Measurements from ENCODE around the gene MCRS1. TPM values are rescaled to one million over a fixed set of nuclear protein-coding genes. Genes with fewer than 3 reads are reported as not detected.

MCRS1 gene
- polyA plus RNA-seq, 3 donors: 50.3 to 88.8 (median 52.3) TPM

- H3K4me1 Mint-ChIP-seq: peaks cover 2% of the 10 kb centered on the region
- no peak for DNase-seq
- no peak overlapping the region for H3K27ac Mint-ChIP-seq
- intact Hi-C loops (cut with micrococcal nuclease): no loop called here
- no peak overlapping the region for H3K4me3 Mint-ChIP-seq
- H3K9ac ChIP-seq (ENCODE audit: insufficient read depth, low read length, poor library complexity, severe bottlenecking): no peak overlapping the region
- H2AFZ ChIP-seq (ENCODE audit: insufficient read depth, low read depth, low read length, poor library complexity, severe bottlenecking): no peak overlapping the region
- H3K4me3 ChIP-seq (replicated peaks in 1 of 3; ENCODE audit: low read depth in 2 of 3, low read length in 3 of 3): no peak overlapping the region
- TF ChIP-seq, protein P1, sequence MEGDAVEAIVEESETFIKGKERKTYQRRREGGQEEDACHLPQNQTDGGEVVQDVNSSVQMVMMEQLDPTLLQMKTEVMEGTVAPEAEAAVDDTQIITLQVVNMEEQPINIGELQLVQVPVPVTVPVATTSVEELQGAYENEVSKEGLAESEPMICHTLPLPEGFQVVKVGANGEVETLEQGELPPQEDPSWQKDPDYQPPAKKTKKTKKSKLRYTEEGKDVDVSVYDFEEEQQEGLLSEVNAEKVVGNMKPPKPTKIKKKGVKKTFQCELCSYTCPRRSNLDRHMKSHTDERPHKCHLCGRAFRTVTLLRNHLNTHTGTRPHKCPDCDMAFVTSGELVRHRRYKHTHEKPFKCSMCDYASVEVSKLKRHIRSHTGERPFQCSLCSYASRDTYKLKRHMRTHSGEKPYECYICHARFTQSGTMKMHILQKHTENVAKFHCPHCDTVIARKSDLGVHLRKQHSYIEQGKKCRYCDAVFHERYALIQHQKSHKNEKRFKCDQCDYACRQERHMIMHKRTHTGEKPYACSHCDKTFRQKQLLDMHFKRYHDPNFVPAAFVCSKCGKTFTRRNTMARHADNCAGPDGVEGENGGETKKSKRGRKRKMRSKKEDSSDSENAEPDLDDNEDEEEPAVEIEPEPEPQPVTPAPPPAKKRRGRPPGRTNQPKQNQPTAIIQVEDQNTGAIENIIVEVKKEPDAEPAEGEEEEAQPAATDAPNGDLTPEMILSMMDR (IDR thresholded peaks at IDR 0.05): no peak
- no peaks in the 10 kb centered on the region for H3K36me3 Mint-ChIP-seq
- H3K27me3 ChIP-seq (ENCODE audit: control insufficient read depth in 2 of 2, insufficient read depth in 2 of 2, low read length in 2 of 2): peaks cover 13 to 45% of the 10 kb centered on the region in 2 donors
- H3K79me2 ChIP-seq (ENCODE audit: insufficient read depth, low read length): no peaks in the 10 kb centered on the region
- peaks cover 0 to 3% of the 10 kb centered on the region in 2 donors for H3K9me3 ChIP-seq (replicated peaks in 1 of 2; ENCODE audit: control insufficient read depth in 1 of 2, insufficient read depth in 1 of 2, low read length in 2 of 2)
- WGBS (ENCODE audit: insufficient coverage): 56% methylated on average over 4 of the region's 5 CpGs
- no peak overlapping the region for H3K27ac ChIP-seq (ENCODE audit: low read depth in 1 of 2, low read length in 2 of 2)
- no peaks in the 10 kb centered on the region for H3K36me3 ChIP-seq (replicated peaks in 1 of 2; ENCODE audit: control insufficient read depth in 1 of 2, insufficient read depth in 2 of 2, low read length in 2 of 2)
- H3K4me1 ChIP-seq (ENCODE audit: control insufficient read depth in 1 of 2, insufficient read depth in 2 of 2, low read length in 2 of 2): peaks cover 2% of the 10 kb centered on the region in 2 donors
- peaks cover 0 to 25% (median 14%) of the 10 kb centered on the region in 7 donors for H3K9me3 Mint-ChIP-seq
- no peak overlapping the region for H3K4me2 ChIP-seq (replicated peaks; ENCODE audit: extremely low read depth, low read length, poor library complexity, severe bottlenecking)
- no peaks in the 10 kb centered on the region for H4K20me1 ChIP-seq (ENCODE audit: insufficient read depth, low read length)
- peaks cover 32 to 57% (median 49%) of the 10 kb centered on the region in 3 donors for H3K27me3 Mint-ChIP-seq (ENCODE audit: low read depth in 3 of 3)
Measured at GRCh38 chr12:49616533-49617219, 48.7 kb upstream of the MCRS1 start.

DNA sequence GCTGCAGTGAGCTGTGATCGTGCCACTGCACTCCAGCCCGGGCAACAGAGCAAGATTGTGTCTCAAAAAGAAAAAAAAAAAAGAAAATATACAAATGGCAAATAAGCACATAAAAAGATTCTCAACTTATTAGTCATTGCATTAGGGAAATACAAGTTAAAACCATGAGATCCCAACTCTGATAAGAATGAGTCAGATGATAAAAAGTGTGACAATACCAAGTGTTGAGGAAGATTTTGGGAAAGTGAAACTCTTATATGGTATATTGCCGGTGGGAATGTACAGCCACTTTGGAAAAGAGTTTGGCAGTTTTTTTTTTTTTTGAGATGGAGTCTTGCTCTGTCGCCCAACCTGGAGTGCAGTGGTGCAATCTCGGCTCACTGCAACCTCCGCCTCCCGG, 47.8 kb upstream of the MCRS1 start:
- Mint-ChIP-seq H3K4me3 (no peak overlapping the region), H3K9me3 (peaks cover 0 to 24% (median 16%) of the 10 kb centered on the region in 7 donors), H3K36me3 (no peaks in the 10 kb centered on the region), H3K4me1 (no peaks in the 10 kb centered on the region), H3K27ac (peak overlapping the region in 1 of 7 donors; percentile 33), H3K27me3 (ENCODE audit: low read depth in 3 of 3) (peaks cover 23 to 47% (median 41%) of the 10 kb centered on the region in 3 donors)
- peaks cover 0 to 12% of the 10 kb centered on the region in 2 donors for H3K9me3 ChIP-seq (replicated peaks in 1 of 2; ENCODE audit: control insufficient read depth in 1 of 2, insufficient read depth in 1 of 2, low read length in 2 of 2)
- no peak overlapping the region for H3K4me2 ChIP-seq (replicated peaks; ENCODE audit: extremely low read depth, low read length, poor library complexity, severe bottlenecking)
- WGBS (ENCODE audit: insufficient coverage): 100% methylated on average over 1 of the region's 7 CpGs
- no peak overlapping the region for H3K27ac ChIP-seq (ENCODE audit: low read depth in 1 of 2, low read length in 2 of 2)
- no peaks in the 10 kb centered on the region for H3K4me1 ChIP-seq (ENCODE audit: control insufficient read depth in 1 of 2, insufficient read depth in 2 of 2, low read length in 2 of 2)
- H3K79me2 ChIP-seq (ENCODE audit: insufficient read depth, low read length): no peaks in the 10 kb centered on the region
- H2AFZ ChIP-seq (ENCODE audit: insufficient read depth, low read depth, low read length, poor library complexity, severe bottlenecking): no peak overlapping the region
- intact Hi-C loops (cut with micrococcal nuclease): no loop called here
- H3K27me3 ChIP-seq (ENCODE audit: control insufficient read depth in 2 of 2, insufficient read depth in 2 of 2, low read length in 2 of 2): peaks cover 4 to 35% of the 10 kb centered on the region in 2 donors
- no peaks in the 10 kb centered on the region for H3K36me3 ChIP-seq (replicated peaks in 1 of 2; ENCODE audit: control insufficient read depth in 1 of 2, insufficient read depth in 2 of 2, low read length in 2 of 2)
- H3K9ac ChIP-seq (ENCODE audit: insufficient read depth, low read length, poor library complexity, severe bottlenecking): no peak overlapping the region
- no peak overlapping the region for H3K4me3 ChIP-seq (replicated peaks in 1 of 3; ENCODE audit: low read depth in 2 of 3, low read length in 3 of 3)
- DNase-seq: no peak
- H4K20me1 ChIP-seq (ENCODE audit: insufficient read depth, low read length): no peaks in the 10 kb centered on the region
- TF ChIP-seq, protein P1 (IDR thresholded peaks at IDR 0.05): no peak
